ENCODE measurements around the gene TEX264. TPM values are rescaled to one million over a fixed set of nuclear protein-coding genes. Genes with fewer than 3 reads are reported as not detected.

Gene TEX264
- total and polyA plus RNA-seq, 5 donors from 2014 or later = 47.0 to 165 (median 135) TPM

DNA sequence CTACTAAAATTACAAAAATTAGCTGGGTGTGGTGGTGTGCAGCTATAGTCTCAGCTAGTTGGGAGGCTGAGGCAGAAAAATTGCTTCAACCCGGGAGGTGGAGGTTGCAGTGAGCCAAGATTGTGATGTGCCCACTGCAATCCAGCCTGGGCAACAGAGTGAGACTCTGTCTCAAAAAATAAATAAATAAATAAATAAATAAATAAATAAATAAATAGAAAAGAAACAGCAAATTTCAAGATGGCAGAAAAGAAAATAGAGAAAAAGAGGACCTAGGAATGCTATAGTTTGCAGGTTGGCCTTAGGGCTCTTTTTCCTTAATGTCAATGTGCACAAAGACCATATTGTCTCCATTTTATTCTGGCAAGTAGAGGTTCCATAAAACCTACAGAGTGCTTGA, 79.8 kb downstream of the TEX264 start:
- Histone ChIP-seq H3K4me1 (ENCODE audit: control insufficient read depth, insufficient read depth, low read length, poor library complexity, severe bottlenecking) (no peaks in the 10 kb centered on the region), H3K4me3 (ENCODE audit: low read depth, low read length) (no peak overlapping the region), H3K36me3 (ENCODE audit: control insufficient read depth, insufficient read depth, low read length) (no peaks in the 10 kb centered on the region), H3K27me3 (ENCODE audit: control insufficient read depth, insufficient read depth, low read length) (peaks cover 3% of the 10 kb centered on the region), H3K9me3 (ENCODE audit: control insufficient read depth in 2 of 2, low read length in 2 of 2) (no peaks in the 10 kb centered on the region), H3K27ac (ENCODE audit: insufficient read depth, low read length, poor library complexity, severe bottlenecking) (no peak overlapping the region)
- Mint-ChIP-seq H3K36me3 (no peaks in the 10 kb centered on the region), H3K27ac (no peak overlapping the region), H3K9me3 (peaks cover 0 to 7% (median 2%) of the 10 kb centered on the region in 7 donors), H3K27me3 (peaks cover 26% of the 10 kb centered on the region), H3K4me3 (no peak overlapping the region), H3K4me1 (peaks cover 4 to 14% (median 7%) of the 10 kb centered on the region in 4 donors)
- ATAC-seq (ENCODE audit: low read depth in 2 of 2) (no peak), DNase-seq (no peak)

GRCh38 chr3:51751287-51751686, 80.2 kb downstream of the TEX264 start:
- no peak overlapping the region for H3K27ac ChIP-seq (ENCODE audit: insufficient read depth, low read length, poor library complexity, severe bottlenecking)

More at GRCh38 chr3:51751287-51751686, 80.2 kb downstream of the TEX264 start:
- DNase-seq (no peak), ATAC-seq (ENCODE audit: low read depth in 2 of 2) (no peak)
- Mint-ChIP-seq H3K9me3 (peaks cover 2 to 11% (median 4%) of the 10 kb centered on the region in 7 donors), H3K4me1 (peaks cover 4 to 14% (median 7%) of the 10 kb centered on the region in 4 donors), H3K36me3 (no peaks in the 10 kb centered on the region), H3K27me3 (peaks cover 29% of the 10 kb centered on the region), H3K4me3 (no peak overlapping the region), H3K27ac (no peak overlapping the region)
- Histone ChIP-seq H3K9me3 (ENCODE audit: control insufficient read depth in 2 of 2, low read length in 2 of 2) (no peaks in the 10 kb centered on the region), H3K36me3 (ENCODE audit: control insufficient read depth, insufficient read depth, low read length) (no peaks in the 10 kb centered on the region), H3K27me3 (ENCODE audit: control insufficient read depth, insufficient read depth, low read length) (peaks cover 3% of the 10 kb centered on the region), H3K4me3 (ENCODE audit: low read depth, low read length) (no peak overlapping the region), H3K4me1 (ENCODE audit: control insufficient read depth, insufficient read depth, low read length, poor library complexity, severe bottlenecking) (no peaks in the 10 kb centered on the region)

Other genes with a start within 250 kb of the TEX264 start
- gene DCAF1, start 171.2 kb upstream of the TEX264 start, total RNA-seq = 23.5 TPM
- gene DCAF1, start 171.2 kb upstream of the TEX264 start, polyA plus RNA-seq = 10 to 100 TPM in 3 of 4 donors, 1 to 10 TPM in 1; 7.0 to 17.2 (median 11.1) TPM
- gene RAD54L2, start 132.5 kb upstream of the TEX264 start, total RNA-seq = 41.3 TPM
- gene RAD54L2, start 132.5 kb upstream of the TEX264 start, polyA plus RNA-seq = 10 to 100 TPM in 3 of 4 donors, 1 to 10 TPM in 1; 6.9 to 17.1 (median 13.3) TPM
- 3.0 TPM for gene GRM2, start 35.8 kb downstream of the TEX264 start, total RNA-seq
- gene GRM2, start 35.8 kb downstream of the TEX264 start, polyA plus RNA-seq = under 1 TPM in 1 of 4 donors, not detected in 3; 0.29 TPM
- not detected for gene IQCF6, start 108.0 kb downstream of the TEX264 start, total RNA-seq
- not detected for gene IQCF6, start 108.0 kb downstream of the TEX264 start, polyA plus RNA-seq
- gene IQCF2, start 190.4 kb downstream of the TEX264 start, total RNA-seq = not detected
- not detected for gene IQCF2, start 190.4 kb downstream of the TEX264 start, polyA plus RNA-seq
- gene IQCF5, start 204.3 kb downstream of the TEX264 start, total RNA-seq = not detected
- not detected for gene IQCF5, start 204.3 kb downstream of the TEX264 start, polyA plus RNA-seq
- not detected for gene IQCF1, start 232.1 kb downstream of the TEX264 start, total RNA-seq
- not detected for gene IQCF1, start 232.1 kb downstream of the TEX264 start, polyA plus RNA-seq